ENCODE measurements around the gene ZNF345.

Gene ZNF345

GRCh38 chr19:36918090-36918489 is 67.4 kb downstream of the ZNF345 start:
- no peak for DNase-seq
